A549 (cell line): ENCODE data around the gene HELZ2.

ENCODE experiments used
- BCL3 ChIP-seq: fragments of >200 bp; sonication (Bioruptor Twin); formaldehyde crosslinking; IDR thresholded peaks from 3 replicates; pipeline ENCODE4 v1.6.1; 2016
- CEBPB ChIP-seq, 2 experiments: fragments of >200 bp in 1 of 2; sonication (Bioruptor Twin) in 1 of 2; formaldehyde crosslinking in 1 of 2; IDR thresholded peaks; 2 replicates each; pipeline ENCODE4 v1.6.1; 2012 to 2016
- CHD2 ChIP-seq: fragments of 150-350 bp; IDR thresholded peaks from 2 replicates; pipeline ENCODE4 v1.6.1; 2014; ENCODE audit warnings: low read length; ENCODE audit not compliant: partially characterized antibody
- CTCF ChIP-seq: fragments of >200 bp; sonication (Bioruptor Twin); formaldehyde crosslinking; IDR thresholded peaks from 3 replicates; pipeline ENCODE4 v1.5.1; 2016
- EHMT2 ChIP-seq: fragments of 200-600 bp; sonication (generic); IDR thresholded peaks from 2 replicates; pipeline ENCODE4 v1.6.1; 2016; ENCODE audit warnings: antibody characterized with exemption, low read depth, mild to moderate bottlenecking, moderate library complexity
- FOSB ChIP-seq: fragments of 250-450 bp; sonication (Bioruptor Pico); IDR thresholded peaks from 2 replicates; pipeline ENCODE4 v1.5.0; 2020; ENCODE audit warnings: mild to moderate bottlenecking, moderate library complexity
- FOSL2 ChIP-seq, 2 experiments: fragments of 450-650 bp in 1 of 2; fragments of >200 bp in 1 of 2; sonication (Bioruptor Twin) in 1 of 2; formaldehyde crosslinking; IDR thresholded peaks; 2 replicates each; pipeline versions ENCODE4 v1.5.0 to v1.6.1; 2016 to 2020; ENCODE audit warnings: mild to moderate bottlenecking in 1 of 2, moderate library complexity in 1 of 2
- FOXS1 ChIP-seq: fragments of 250-450 bp; sonication (Bioruptor Pico); IDR thresholded peaks from 2 replicates; pipeline ENCODE4 v1.5.0; 2020; ENCODE audit warnings: mild to moderate bottlenecking, moderate library complexity
- KDM1A ChIP-seq: fragments of 200-600 bp; sonication (generic); IDR thresholded peaks from 2 replicates; pipeline ENCODE4 v1.6.1; 2016; ENCODE audit warnings: low read depth, mild to moderate bottlenecking
- MAZ ChIP-seq: fragments of 150-350 bp; IDR thresholded peaks from 2 replicates; pipeline ENCODE4 v1.6.1; 2014; ENCODE audit warnings: antibody characterized with exemption, low read depth, low read length, borderline replicate concordance
- POLR2A ChIP-seq: IDR thresholded peaks from 2 replicates; pipeline ENCODE4 v1.6.1; 2012; ENCODE audit warnings: mild to moderate bottlenecking, low read length
- RFX5 ChIP-seq: fragments of 450-650 bp; IDR thresholded peaks from 2 replicates; pipeline ENCODE4 v1.7.1; 2014; ENCODE audit warnings: antibody characterized with exemption, mild to moderate bottlenecking, moderate library complexity
- ZNF302 ChIP-seq: fragments of 250-450 bp; sonication (Bioruptor Pico); IDR thresholded peaks from 2 replicates; pipeline ENCODE4 v1.9.0; 2021; ENCODE audit warnings: inconsistent platforms, mild to moderate bottlenecking, moderate library complexity
- ZSCAN20 ChIP-seq: fragments of 250-450 bp; sonication (Bioruptor Pico); IDR thresholded peaks from 2 replicates; pipeline ENCODE4 v1.8.0; 2022; ENCODE audit warnings: mild to moderate bottlenecking, moderate library complexity

GRCh38 chr20:63570281-63571086 lies 3.6 kb downstream of the HELZ2 start:
- TF ChIP-seq CTCF (no peak), CHD2 (no peak), POLR2A (no peak), KDM1A (no peak), FOSB (no peak), FOXS1 (CRISPR knock-in tag) (no peak), ZNF302 (CRISPR knock-in tag) (no peak), ZSCAN20 (CRISPR knock-in tag) (no peak), RFX5 (no peak), MAZ (no peak), FOSL2 (IDR thresholded peaks at IDR 0.05) (no peak), FOSL2 (CRISPR knock-in tag; IDR thresholded peaks at IDR 0.05) (no peak), BCL3 (no peak), EHMT2 (no peak), CEBPB (IDR thresholded peaks at IDR 0.05) (no peak)
